Measurements from ENCODE around the gene PRDM2.

Gene PRDM2

GRCh38 chr1:13793088-13793730, 93.2 kb downstream of the PRDM2 start:
- H3K9me3 ChIP-seq (ENCODE audit: control insufficient read depth, insufficient read depth, low read length) = no peaks in the 10 kb centered on the region
- H3K4me1 ChIP-seq (ENCODE audit: control insufficient read depth, insufficient read depth, low read length) = peaks cover 13% of the 10 kb centered on the region
- no peak overlapping the region for H3K9ac ChIP-seq (ENCODE audit: low read depth, low read length)
- no peak overlapping the region for H3K27ac ChIP-seq (ENCODE audit: low read depth, low read length)
- no peak overlapping the region for H3K4me3 ChIP-seq (ENCODE audit: low read depth, low read length)
- H3K27me3 ChIP-seq (ENCODE audit: control insufficient read depth, insufficient read depth, low read length) = no peaks in the 10 kb centered on the region
- H3K36me3 ChIP-seq (ENCODE audit: control insufficient read depth, insufficient read depth, low read length) = no peaks in the 10 kb centered on the region

GRCh38 chr1:13794231-13795187, 94.5 kb downstream of the PRDM2 start:
- H3K4me3 ChIP-seq (ENCODE audit: low read depth, low read length) = no peak overlapping the region
- H3K4me1 ChIP-seq (ENCODE audit: control insufficient read depth, insufficient read depth, low read length) = peaks cover 20% of the 10 kb centered on the region
- H3K36me3 ChIP-seq (ENCODE audit: control insufficient read depth, insufficient read depth, low read length) = no peaks in the 10 kb centered on the region
- H3K9ac ChIP-seq (ENCODE audit: low read depth, low read length) = no peak overlapping the region
- H3K27me3 ChIP-seq (ENCODE audit: control insufficient read depth, insufficient read depth, low read length) = no peaks in the 10 kb centered on the region
- H3K27ac ChIP-seq (ENCODE audit: low read depth, low read length) = no peak overlapping the region
- no peaks in the 10 kb centered on the region for H3K9me3 ChIP-seq (ENCODE audit: control insufficient read depth, insufficient read depth, low read length)

GRCh38 chr1:13797397-13797796, 97.4 kb downstream of the PRDM2 start:
- no peaks in the 10 kb centered on the region for H3K36me3 ChIP-seq (ENCODE audit: control insufficient read depth, insufficient read depth, low read length)
- H3K9ac ChIP-seq (ENCODE audit: low read depth, low read length) = no peak overlapping the region
- no peak overlapping the region for H3K4me3 ChIP-seq (ENCODE audit: low read depth, low read length)
- no peak overlapping the region for H3K27ac ChIP-seq (ENCODE audit: low read depth, low read length)
- H3K27me3 ChIP-seq (ENCODE audit: control insufficient read depth, insufficient read depth, low read length) = no peaks in the 10 kb centered on the region
- no peaks in the 10 kb centered on the region for H3K9me3 ChIP-seq (ENCODE audit: control insufficient read depth, insufficient read depth, low read length)
- H3K4me1 ChIP-seq (ENCODE audit: control insufficient read depth, insufficient read depth, low read length) = peaks cover 20% of the 10 kb centered on the region

GRCh38 chr1:13798120-13798519, 98.1 kb downstream of the PRDM2 start:
- no peak overlapping the region for H3K27ac ChIP-seq (ENCODE audit: low read depth, low read length)
- H3K27me3 ChIP-seq (ENCODE audit: control insufficient read depth, insufficient read depth, low read length) = no peaks in the 10 kb centered on the region
- no peaks in the 10 kb centered on the region for H3K36me3 ChIP-seq (ENCODE audit: control insufficient read depth, insufficient read depth, low read length)
- peaks cover 20% of the 10 kb centered on the region for H3K4me1 ChIP-seq (ENCODE audit: control insufficient read depth, insufficient read depth, low read length)
- no peak overlapping the region for H3K9ac ChIP-seq (ENCODE audit: low read depth, low read length)
- no peaks in the 10 kb centered on the region for H3K9me3 ChIP-seq (ENCODE audit: control insufficient read depth, insufficient read depth, low read length)
- no peak overlapping the region for H3K4me3 ChIP-seq (ENCODE audit: low read depth, low read length)

- no peak overlapping the region for H3K27ac ChIP-seq (ENCODE audit: low read depth, low read length)
- H3K9ac ChIP-seq (ENCODE audit: low read depth, low read length) = no peak overlapping the region
- no peak overlapping the region for H3K4me3 ChIP-seq (ENCODE audit: low read depth, low read length)
Measured at GRCh38 chr1:13799502-13800283, 99.7 kb downstream of the PRDM2 start.

DNA sequence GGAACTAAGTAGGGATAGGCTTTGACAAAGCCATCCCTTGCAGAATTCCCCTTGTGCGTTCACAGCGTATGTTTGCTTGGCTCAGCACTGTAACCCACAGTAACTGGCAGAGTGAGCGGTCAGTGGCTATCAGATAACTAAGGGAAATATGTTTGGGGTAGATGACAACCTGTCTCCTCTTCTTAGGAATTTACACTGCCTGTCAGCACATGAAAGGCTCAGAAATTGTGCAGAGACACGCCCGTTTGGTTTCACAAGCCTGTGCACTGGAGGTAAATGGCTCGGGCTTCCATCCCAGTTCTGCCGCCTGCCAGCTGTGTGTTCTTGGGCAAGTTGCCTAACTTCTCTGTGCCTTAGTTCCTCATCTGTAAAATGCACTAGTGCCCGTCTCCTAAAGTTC, 101.2 kb downstream of the PRDM2 start:
- Histone ChIP-seq H3K27ac (ENCODE audit: low read depth, low read length) (no peak overlapping the region), H3K27me3 (ENCODE audit: control insufficient read depth, insufficient read depth, low read length) (no peaks in the 10 kb centered on the region), H3K36me3 (ENCODE audit: control insufficient read depth, insufficient read depth, low read length) (no peaks in the 10 kb centered on the region), H3K9me3 (ENCODE audit: control insufficient read depth, insufficient read depth, low read length) (no peaks in the 10 kb centered on the region), H3K4me1 (ENCODE audit: control insufficient read depth, insufficient read depth, low read length) (peaks cover 20% of the 10 kb centered on the region), H3K9ac (ENCODE audit: low read depth, low read length) (no peak overlapping the region), H3K4me3 (ENCODE audit: low read depth, low read length) (no peak overlapping the region)

More at GRCh38 chr1:13799502-13800283, 99.7 kb downstream of the PRDM2 start:
- Histone ChIP-seq H3K9me3 (ENCODE audit: control insufficient read depth, insufficient read depth, low read length) (no peaks in the 10 kb centered on the region), H3K36me3 (ENCODE audit: control insufficient read depth, insufficient read depth, low read length) (no peaks in the 10 kb centered on the region), H3K27me3 (ENCODE audit: control insufficient read depth, insufficient read depth, low read length) (no peaks in the 10 kb centered on the region), H3K4me1 (ENCODE audit: control insufficient read depth, insufficient read depth, low read length) (peaks cover 20% of the 10 kb centered on the region)

- Histone ChIP-seq H3K27me3 (ENCODE audit: control insufficient read depth, insufficient read depth, low read length) (no peaks in the 10 kb centered on the region), H3K27ac (ENCODE audit: low read depth, low read length) (no peak overlapping the region), H3K36me3 (ENCODE audit: control insufficient read depth, insufficient read depth, low read length) (no peaks in the 10 kb centered on the region), H3K9ac (ENCODE audit: low read depth, low read length) (no peak overlapping the region), H3K4me3 (ENCODE audit: low read depth, low read length) (no peak overlapping the region), H3K4me1 (ENCODE audit: control insufficient read depth, insufficient read depth, low read length) (peaks cover 20% of the 10 kb centered on the region), H3K9me3 (ENCODE audit: control insufficient read depth, insufficient read depth, low read length) (no peaks in the 10 kb centered on the region)
Measured at GRCh38 chr1:13801655-13802486, 101.9 kb downstream of the PRDM2 start.

DNA sequence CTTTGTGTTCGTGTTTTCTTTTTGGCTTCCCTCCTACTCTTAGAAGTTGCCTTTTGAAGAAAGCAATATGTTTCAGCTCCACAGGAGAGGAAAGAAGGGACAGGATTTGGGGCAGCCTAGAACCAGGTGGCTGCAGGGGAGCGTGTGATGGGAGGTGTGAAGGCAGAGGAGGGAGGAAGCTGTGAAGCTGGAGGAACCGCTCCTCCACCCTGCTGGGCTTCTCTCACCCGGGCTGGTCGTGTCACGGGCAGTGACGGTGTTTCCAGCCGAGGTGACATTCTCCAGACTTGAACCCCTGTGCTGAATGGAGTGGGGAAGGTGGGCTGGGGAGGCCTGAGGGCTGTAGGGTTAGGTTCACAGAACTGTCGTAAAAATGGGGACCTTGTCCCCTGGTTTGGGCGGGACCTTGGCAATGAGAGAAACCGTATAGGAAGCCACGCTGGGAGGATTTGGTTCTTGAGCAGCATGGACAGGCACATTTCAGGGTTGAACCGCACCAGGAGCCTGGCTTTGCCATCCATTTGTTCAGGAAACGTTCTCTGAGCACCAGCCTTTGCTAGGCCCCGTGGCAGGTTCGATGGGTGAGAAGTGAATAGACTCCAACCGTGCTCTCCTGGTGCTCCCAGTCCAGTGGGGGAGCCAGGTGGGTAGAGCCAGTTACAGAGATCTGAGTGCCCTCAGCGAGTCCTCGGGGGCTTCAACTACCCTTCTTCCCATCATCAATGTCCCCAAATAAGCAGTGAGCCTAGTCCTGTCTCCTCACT, 103.0 kb downstream of the PRDM2 start:
- Histone ChIP-seq H3K9ac (ENCODE audit: low read depth, low read length) (no peak overlapping the region), H3K27me3 (ENCODE audit: control insufficient read depth, insufficient read depth, low read length) (no peaks in the 10 kb centered on the region), H3K27ac (ENCODE audit: low read depth, low read length) (no peak overlapping the region), H3K4me3 (ENCODE audit: low read depth, low read length) (no peak overlapping the region), H3K9me3 (ENCODE audit: control insufficient read depth, insufficient read depth, low read length) (no peaks in the 10 kb centered on the region), H3K4me1 (ENCODE audit: control insufficient read depth, insufficient read depth, low read length) (peaks cover 10% of the 10 kb centered on the region), H3K36me3 (ENCODE audit: control insufficient read depth, insufficient read depth, low read length) (no peaks in the 10 kb centered on the region)

GRCh38 chr1:13803546-13804239, 103.7 kb downstream of the PRDM2 start:
- H3K4me3 ChIP-seq (ENCODE audit: low read depth, low read length) = no peak overlapping the region
- no peak overlapping the region for H3K9ac ChIP-seq (ENCODE audit: low read depth, low read length)
- no peaks in the 10 kb centered on the region for H3K36me3 ChIP-seq (ENCODE audit: control insufficient read depth, insufficient read depth, low read length)
- H3K4me1 ChIP-seq (ENCODE audit: control insufficient read depth, insufficient read depth, low read length) = peaks cover 2% of the 10 kb centered on the region; the same call in 1 of the 2 replicates
- no peak overlapping the region for H3K27ac ChIP-seq (ENCODE audit: low read depth, low read length)
- H3K9me3 ChIP-seq (ENCODE audit: control insufficient read depth, insufficient read depth, low read length) = no peaks in the 10 kb centered on the region
- no peaks in the 10 kb centered on the region for H3K27me3 ChIP-seq (ENCODE audit: control insufficient read depth, insufficient read depth, low read length)
